ENCODE measurements around the gene CYSTM1.

CYSTM1 gene

DNA sequence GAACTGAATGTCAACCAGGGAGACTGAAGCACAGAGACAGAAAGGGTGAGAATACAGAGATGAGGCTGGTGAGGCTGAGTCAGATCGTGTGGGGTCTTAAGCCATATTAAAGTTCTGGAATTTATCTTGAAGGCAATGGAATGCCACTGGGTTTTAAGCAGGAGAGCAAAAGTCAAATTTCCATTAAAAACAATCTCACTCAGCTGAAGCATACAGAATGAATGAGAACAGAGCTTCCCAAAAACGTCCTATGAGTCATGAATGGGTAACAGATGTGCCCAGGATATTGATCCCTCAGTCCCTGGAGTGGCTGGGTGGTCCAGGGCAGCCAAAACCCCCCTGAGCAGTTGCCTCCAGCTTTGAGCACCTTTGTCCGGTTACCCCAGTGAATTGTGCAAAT is 83.0 kb downstream of the CYSTM1 start:
- no peak for DNase-seq (ENCODE audit: low spot score)

DNA sequence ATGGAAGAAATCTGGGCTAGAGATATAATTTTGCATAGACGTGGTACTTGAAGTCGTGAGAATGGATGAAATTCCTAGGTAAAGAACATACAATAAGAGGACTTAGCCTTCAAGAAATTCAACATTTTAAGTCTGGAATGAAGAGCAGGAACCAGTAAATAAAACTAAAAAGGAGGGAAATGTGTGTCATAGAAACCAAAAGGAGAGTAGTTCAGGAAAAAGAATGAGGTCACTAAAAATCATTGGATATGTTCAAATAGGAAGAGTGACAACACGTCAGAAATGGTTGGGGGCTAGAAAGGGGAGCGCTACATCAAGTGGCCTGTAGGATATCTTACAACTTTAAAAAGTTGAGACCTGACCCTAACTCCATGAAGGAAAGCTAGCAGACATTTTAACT is 83.9 kb downstream of the CYSTM1 start:
- DNase-seq (ENCODE audit: low spot score): no peak

DNA sequence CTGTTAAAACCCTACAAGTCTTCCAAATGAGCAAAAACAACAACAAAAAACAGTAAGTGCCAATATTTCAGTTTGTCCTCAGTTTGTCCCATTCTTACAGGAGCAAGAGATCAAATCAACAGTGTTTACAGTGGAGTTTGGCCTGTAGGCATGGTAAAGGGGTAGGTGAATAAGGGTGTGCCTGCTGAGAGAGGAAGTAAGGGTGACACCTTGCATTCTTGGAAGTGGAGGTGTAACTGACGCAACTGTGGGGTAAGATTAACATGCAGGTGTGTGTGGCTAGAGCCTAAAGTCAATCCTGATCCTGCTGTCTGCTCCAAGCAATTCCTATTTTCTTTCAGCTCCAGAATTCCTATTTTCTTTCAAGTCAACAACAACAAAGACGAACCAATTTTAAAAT is 84.5 kb downstream of the CYSTM1 start:
- no peak for DNase-seq (ENCODE audit: low spot score)

DNA sequence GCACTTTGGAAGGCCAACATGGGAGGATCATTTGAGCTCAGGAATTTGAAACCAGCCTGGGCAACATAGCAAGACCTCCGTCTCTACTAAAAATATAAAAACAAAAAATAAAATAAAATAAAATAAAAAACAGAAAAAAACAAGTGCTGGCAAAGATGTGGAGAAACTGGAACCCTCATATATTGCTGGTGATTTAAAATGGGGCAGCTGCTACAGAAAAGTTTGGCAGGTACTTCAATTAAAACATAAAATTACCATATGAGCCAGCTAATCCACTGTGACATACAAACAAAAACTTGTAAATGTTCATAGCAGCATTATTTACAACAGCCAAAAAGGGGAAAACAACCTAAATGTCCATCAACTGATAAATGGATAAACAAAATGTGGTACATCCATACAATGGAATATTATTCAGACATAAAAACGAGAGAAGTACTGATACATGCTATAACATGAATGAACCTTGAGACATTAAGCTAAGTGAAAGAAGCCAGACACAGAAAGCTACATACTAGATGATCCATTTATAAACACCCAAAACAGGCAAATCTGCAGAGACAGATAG is 85.2 kb downstream of the CYSTM1 start:
- DNase-seq (ENCODE audit: low spot score): no peak

DNA sequence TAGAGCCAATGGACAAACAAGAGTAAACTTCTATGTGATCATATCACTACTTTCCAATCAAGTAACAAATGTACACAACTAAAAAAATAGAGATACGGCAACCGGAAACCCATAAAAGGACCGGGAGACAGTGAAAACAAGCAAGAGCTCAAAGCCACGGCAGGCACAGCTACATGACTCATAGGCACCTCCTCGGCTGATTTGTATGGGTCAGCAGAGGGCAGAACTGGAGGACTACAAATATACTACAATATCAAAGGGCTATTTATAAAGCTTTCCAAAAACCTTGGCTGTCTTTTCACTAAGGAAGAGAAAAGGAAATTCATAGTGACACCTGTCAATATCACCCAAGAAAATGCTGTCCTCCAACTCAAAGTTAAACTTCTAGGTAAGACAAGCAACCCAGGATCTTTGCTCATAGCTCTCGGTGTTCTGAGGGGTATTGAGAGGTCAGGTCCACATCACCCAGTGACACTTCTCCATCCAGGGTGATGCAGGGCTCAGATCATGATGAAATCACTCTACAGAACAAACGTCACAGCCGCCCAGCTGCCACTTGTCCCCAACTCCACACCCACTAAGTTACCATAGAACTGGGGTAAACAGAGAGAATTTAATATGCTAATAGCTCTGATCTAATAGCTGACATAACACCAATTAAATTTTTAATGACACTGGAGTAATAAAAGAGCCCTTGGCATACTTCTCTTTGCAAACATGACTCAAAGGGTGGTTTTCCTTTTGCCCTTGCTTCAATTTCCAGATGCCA is 86.6 kb downstream of the CYSTM1 start:
- DNase-seq (ENCODE audit: low spot score): peak; percentile 91

DNA sequence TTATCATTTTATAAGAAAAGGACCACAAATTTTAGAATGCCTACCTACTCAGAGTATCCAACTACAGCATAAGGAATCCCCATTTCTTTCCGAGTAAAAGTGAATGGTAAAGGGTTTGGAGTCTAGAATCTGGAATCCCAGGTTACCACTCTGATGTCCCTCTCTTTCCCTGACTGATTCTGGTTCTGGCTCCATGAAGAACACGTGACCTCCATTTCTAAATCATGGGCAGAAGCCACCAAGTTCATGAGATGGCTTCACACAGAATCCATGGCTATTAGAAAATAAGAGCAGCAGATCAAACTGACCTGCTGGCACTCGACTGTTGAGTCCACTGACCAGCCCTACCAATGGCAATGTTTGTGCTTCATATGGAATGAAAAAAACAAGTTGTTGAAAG is 87.2 kb downstream of the CYSTM1 start:
- DNase-seq (ENCODE audit: low spot score): no peak

DNA sequence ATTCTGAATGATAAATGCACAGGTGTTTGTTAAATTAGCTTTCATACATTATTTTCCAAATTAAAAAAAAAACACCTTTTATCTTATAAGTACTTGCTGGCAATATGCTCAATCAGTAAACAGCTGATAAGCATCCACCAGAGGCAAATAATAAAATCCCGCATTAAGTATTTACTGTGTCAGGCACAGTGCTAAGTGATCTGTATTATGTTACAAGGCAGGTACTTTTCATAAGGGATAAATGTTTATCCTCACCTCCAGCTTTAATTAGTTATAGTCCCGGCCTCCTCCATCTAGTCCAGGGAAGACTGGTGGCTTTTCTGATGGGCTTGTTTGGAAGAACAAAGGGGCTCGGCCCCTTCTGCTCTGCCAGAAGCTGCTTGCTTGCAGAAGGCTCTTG is 87.9 kb downstream of the CYSTM1 start:
- DNase-seq (ENCODE audit: low spot score): no peak

DNA sequence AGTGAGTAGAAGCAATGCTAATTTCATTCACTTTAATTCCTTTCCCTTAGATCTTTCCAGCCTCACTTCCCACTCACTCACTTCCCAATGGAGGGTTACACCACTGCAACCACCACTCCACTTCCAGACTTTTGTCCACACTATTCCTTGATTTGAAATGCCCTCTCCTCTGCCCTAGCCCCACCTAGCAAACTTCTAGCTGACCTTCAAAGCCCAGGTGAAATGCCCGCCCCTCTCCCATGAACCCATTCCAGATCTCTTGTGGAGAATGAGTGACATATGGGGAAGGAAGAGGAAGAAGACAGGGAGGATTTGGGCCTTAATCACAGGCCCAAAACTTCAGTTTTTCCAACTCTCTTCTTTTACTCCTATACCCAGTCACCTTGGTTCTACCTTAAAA is 90.9 kb downstream of the CYSTM1 start:
- no peak for DNase-seq (ENCODE audit: low spot score)

DNA sequence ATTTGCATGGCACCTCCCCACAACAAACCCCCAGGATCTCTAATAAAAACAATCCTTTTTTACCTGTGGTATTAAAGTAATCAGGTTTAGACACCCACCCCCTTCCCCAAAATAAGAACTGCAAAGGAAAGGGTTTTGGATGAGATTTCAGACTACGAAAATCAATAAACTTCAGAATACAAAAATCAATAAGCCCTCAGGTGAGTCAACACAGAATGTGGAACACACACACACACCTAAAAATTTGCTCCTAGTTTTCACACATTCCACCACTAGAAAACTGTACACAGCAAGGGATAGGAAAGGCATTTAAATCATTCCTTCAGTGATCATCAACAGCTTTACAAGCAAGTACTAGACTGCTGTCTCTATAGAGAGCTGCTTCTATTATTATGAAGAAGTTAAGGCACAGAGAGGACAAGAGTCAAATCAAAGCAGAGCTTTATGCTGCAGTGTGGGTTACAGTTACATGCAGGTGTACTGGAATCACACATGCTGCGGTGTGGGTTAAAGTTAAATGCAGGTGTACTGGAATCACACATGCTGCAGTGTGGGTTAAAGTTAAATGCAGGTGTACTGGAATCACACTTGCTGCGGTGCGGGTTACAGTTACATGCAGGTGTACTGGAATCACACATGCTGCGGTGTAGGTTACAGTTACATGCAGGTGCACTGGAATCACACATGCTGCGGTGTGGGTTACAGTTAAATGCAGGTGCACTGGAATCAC is 91.6 kb downstream of the CYSTM1 start:
- no peak for DNase-seq (ENCODE audit: low spot score)

DNA sequence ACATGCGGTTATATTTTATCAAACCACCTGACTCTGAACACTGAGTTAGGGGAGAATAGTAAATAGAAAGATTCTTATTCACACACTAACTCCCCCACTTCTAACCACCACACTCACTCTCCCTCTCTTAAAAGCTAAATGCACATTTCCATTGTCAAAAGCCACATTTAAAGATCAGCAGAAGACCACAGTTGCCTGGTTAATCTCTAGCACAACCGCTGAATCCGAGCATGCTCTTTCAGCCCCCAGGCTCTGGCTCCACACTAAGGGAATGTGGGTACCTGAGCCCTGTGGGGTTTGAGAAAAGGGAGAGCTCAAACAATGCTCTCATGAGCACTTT is 92.2 kb downstream of the CYSTM1 start:
- DNase-seq (ENCODE audit: low spot score): no peak

DNA sequence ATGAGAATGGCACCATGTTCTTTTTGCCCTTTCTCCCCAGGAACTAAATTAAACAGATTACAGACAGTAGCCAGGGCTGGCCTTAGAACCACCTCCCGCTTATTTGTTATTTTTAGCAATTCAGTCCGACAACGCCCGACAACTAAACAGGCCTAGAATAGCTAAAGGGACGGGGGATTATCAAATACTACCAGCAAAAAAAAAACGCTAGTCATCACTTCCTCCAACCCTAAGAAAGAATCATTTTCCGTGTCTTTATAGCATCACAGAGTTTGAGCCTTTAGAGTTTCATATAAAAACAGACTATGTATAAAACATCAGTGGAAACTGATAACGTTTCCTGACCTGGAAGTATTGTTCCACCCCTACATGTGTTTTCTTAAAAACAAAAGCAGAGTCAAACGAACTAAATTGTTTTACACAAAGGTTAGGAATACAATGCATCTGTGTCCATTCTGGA is 92.6 kb downstream of the CYSTM1 start:
- no peak for DNase-seq (ENCODE audit: low spot score)

DNA sequence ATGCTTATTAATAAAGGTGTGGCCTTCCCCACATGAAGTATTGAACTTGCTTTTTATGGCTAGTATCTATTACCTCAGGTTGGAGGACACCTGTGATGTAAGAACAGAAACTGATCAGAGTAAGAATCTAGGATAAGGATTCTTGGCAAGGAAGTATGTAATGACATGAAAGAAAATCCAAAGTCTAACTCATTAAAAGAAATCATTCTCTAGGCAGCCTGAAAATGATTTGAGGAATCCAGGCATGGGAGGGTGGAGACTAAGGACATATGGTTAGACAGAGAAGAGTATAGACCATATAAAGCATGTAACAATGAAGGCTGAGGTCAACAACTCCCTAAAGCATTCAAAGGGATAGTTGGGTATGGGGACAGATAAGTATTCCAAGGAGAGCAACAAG is 95.0 kb downstream of the CYSTM1 start:
- no peak for DNase-seq (ENCODE audit: low spot score)

DNA sequence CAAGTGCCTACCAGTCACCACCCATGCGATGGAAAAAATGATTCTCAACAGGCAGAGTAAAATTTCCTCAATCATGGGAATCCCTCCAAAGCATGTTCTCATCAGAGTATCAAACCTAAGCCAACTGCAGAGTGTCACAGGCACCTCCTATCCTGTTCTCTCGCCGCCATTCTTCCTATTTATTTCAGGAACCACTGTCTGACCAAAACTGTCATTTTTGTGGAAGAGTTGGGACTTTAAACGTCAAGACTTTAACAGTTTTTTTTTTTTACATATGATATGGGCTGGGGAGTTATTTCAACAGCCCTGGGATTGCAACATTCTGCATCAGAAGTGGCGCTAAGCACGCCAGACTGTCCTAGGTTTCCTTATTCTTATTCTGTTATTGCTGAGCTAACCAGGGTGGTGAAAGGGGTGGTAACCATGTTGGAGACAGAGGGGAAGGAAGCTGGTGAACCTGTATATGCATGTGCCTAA is 98.5 kb downstream of the CYSTM1 start:
- no peak for DNase-seq (ENCODE audit: low spot score)

DNA sequence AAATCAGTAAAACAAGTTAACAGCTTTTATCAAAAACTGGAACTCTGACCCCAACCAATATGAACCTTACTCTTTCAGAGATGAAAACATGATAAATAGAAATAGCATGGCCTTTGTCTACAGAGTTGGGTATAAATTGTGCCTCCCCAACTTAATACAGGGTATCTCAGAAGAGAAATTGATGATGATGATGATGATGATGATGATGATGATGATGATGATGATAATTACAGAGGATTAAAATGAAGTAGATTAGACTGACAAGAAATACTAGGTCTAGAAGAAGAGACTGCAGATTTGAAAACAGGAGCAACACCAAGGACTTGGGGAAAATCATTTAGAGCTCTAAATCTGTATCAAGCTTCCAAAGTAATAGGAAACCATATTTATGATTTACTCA is 100.8 kb downstream of the CYSTM1 start:
- DNase-seq (ENCODE audit: low spot score): no peak

DNA sequence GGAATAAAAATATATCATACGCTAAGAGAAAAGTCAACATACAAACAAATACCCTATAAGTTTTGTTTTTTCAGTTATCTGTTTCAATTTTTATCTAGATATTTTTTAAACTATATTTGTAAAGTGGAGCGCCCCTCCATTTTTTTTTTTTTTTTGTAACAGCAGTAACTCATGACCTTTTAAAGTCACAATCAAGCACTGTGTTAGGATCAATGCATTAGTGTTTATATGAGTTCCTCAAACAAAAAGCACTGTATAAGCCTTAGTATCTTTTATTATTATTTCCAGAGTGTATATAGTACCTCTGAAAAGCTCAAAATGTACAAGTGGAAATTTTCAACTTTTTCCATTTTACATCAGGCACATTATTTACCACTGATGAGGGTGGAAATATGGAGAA is 107.3 kb downstream of the CYSTM1 start:
- no peak for DNase-seq (ENCODE audit: low spot score)

DNA sequence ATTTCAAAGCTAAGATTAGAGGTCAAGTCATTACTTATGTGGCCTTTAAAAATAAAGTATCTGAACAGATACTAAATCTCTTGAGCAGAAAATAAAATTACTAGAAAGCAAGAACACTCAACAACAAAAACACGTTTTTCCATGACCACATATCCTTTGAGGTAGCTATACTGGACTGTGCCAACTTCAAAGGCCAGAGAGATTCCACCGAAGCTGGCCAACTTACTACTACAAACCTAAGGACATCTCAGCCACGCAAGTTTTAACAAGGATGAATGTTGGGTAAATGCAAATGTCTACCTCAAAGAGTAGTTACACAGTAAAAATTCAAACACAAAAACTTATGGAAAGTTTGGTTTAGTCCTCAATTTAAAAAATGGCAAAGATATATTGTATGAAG is 109.0 kb downstream of the CYSTM1 start:
- DNase-seq (ENCODE audit: low spot score): no peak

DNA sequence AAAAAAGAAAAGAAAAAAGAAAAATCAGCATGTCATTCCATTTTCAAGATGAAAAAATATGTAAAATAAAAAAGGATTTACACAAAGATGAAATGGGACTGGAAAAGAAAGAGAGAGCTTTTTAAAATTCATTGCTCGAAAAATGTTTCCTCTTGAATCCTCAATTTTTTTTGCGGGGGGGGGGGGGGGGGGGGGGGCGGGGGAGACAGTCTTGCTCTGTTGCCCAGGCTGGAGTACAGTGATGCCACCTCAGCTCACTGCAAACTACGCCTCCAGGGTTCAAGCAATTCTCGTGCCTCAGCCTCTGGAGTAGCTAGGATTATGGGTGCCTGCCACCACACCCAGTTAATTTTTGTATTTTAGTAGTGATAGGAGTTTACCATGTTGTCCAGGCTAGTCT is 111.4 kb downstream of the CYSTM1 start:
- no peak for DNase-seq (ENCODE audit: low spot score)

DNA sequence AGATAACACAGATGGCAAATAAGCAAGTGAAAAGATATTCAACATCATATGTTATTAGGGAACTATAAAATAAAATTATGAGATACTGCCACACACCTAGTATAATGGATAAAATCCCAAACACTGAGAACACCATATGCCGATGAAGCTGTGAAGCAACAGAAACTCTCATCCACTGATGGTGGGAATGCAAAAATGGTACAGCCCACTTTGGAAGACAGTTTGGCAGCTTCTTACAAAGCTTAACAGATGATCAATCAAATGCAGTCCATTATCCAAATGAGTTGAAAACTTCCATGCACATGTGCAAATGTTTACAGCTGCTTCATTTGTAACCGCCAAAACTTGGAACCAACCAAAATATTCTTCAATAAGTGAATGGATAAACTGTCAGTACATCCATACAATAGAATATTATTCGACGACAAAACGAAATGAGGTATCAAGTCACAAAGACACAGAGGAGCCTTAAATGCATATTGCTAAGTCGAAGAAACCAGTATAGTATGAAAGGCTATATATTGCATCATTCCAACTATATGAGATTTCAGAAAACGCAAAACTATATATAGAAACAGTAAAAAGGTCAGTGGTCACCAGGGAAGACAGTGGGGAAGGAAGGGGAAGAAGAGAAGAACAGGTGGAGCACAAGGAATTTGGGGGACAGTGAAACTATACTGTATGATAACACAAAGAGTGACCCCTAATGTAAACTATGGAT is 113.0 kb downstream of the CYSTM1 start:
- DNase-seq (ENCODE audit: low spot score): no peak

DNA sequence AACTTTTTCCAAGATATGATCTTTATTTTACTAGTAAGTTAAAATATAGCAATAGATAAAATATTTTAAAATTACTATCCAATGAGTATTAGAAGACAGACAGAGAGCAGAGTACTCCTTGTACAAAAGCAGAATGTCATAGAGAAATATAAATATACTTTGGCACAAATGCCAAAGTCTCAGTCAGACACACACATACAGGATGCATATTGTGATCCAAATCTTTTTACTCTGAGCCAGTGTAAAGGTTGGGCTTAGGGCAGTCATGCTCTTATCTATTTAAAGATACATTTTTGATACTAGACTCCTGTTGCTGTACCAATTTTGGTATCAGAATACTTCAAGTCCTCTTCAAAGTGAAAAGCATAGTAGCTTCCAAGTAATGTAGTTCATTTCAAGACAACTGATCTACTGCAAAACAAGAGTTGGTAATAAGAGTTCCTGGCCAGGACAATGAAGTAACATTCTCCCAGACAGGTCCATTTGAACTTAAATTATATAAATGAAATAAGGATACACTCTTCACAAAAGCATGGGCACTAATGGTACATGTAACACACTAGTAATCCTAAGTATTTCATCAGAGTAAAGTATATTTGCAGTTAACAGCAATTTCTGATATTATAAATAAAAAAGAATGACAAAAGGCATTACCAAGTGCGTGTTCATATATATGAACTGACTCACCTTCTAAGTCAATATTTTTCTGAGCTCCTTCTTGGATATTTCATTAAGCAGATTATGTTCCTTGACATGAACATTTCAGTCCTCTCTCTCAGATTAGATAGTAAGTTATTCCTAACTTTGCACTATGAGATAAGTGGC is 117.4 kb downstream of the CYSTM1 start:
- no peak for DNase-seq (ENCODE audit: low spot score)
